NT2/D1 (cell line): Measurements from ENCODE around the gene RAP1GAP2.

Experiments used
- SUZ12 ChIP-seq: IDR thresholded peaks from 2 replicates; pipeline ENCODE4 v1.6.1; 2011; ENCODE audit not compliant: insufficient read length, insufficient read depth; ENCODE audit errors: extremely low read depth
- YY1 ChIP-seq: IDR thresholded peaks from 2 replicates; pipeline ENCODE4 v1.6.1; 2011; ENCODE audit not compliant: insufficient read length, insufficient read depth
- ZNF274 ChIP-seq: IDR thresholded peaks from 2 replicates; pipeline ENCODE4 v1.6.1; 2011; ENCODE audit warnings: mild to moderate bottlenecking, low read depth, low read length

DNA sequence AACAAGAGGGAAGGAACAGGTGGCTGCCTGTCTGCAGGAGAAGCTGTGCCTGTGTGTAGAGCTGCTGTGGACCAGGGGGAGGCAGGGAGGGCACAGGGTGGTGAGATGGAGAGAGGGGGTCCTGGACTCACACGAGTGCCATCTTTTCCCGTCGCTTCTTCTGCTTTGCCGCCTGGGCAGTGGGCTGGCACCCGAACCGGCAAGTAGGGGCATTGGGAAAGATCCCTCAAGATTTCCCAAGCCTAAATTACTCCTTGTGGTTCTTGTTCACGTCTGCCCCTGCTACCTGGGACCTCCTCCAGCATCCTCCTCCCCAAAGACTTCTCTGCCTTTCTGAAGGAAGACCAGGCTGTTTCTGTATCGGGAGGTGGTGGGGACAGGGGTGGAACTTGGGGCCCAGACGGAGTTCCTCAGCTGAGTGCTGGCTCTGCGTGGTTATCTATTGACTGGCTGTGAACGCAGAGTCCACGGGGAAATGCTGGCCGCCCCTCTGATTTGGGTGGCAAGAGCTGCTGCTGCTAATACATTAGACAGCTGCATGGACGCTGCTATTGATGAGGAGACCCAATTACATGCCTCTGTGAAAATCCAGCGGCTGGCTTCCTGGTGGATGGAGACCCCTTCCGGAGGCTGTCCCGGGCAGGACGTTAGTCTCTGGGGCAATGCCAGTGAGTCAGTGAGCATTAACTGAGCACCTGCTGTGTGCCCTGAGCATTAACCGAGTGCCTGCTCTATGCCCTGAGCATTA lies 152.7 kb downstream of the RAP1GAP2 start:
- no peak for TF ChIP-seq YY1
- TF ChIP-seq ZNF274 = no peak
- TF ChIP-seq SUZ12 = no peak
